Vagina (tissue), 2 donors: ENCODE measurements around the gene NTRK3.

Experiments
- POLR2A ChIP-seq, 2 donors: fragments of 450-650 bp; IDR thresholded peaks; one replicate each; pipeline ENCODE4 v1.6.1; 2017; ENCODE audit warnings: antibody characterized with exemption in 2 of 2, mild to moderate bottlenecking in 2 of 2, moderate library complexity in 2 of 2
- POLR2AphosphoS5 ChIP-seq, 2 donors: sonication (generic); formaldehyde crosslinking; IDR thresholded peaks; one replicate each; pipeline ENCODE4 v1.9.0; 2017; ENCODE audit warnings: antibody characterized with exemption in 2 of 2, mild to moderate bottlenecking in 2 of 2, low read depth in 1 of 2; ENCODE audit not compliant: insufficient read depth in 1 of 2
- TF ChIP-seq, protein P1 (sequence below), 3 experiments: fragments of 450-650 bp in 2 of 3; fragments of 200-600 bp in 1 of 3; sonication (generic) in 1 of 3; IDR thresholded peaks; one replicate each; pipeline ENCODE4 v1.5.1; 2017 to 2019; ENCODE audit warnings: antibody characterized with exemption in 3 of 3, mild to moderate bottlenecking in 2 of 3, moderate library complexity in 2 of 3

DNA sequence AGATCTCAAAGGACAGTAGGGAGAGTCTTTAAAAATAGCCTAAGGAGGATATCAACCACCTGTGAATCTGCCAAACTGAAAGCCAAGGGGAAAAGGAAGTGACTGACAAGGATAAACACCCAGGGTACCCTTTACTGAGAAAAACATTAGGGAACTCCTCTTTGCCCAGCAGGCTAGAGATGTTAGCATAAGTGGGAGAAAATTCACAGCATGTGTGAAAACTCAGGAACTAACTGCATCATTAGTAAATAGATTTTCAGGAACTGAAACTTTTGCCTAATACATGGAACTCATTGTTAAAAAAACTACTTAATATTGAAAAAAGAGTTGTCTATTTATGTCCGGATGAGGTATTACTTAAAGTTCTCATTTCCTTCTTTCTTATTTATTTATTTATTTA is 375.5 kb downstream of the NTRK3 start:
- TF ChIP-seq POLR2A (IDR thresholded peaks at IDR 0.05) (no peak), POLR2AphosphoS5 (IDR thresholded peaks at IDR 0.05; ENCODE audit: insufficient read depth in 1 of 2, low read depth in 1 of 2) (no peak)
- TF ChIP-seq, protein P1, sequence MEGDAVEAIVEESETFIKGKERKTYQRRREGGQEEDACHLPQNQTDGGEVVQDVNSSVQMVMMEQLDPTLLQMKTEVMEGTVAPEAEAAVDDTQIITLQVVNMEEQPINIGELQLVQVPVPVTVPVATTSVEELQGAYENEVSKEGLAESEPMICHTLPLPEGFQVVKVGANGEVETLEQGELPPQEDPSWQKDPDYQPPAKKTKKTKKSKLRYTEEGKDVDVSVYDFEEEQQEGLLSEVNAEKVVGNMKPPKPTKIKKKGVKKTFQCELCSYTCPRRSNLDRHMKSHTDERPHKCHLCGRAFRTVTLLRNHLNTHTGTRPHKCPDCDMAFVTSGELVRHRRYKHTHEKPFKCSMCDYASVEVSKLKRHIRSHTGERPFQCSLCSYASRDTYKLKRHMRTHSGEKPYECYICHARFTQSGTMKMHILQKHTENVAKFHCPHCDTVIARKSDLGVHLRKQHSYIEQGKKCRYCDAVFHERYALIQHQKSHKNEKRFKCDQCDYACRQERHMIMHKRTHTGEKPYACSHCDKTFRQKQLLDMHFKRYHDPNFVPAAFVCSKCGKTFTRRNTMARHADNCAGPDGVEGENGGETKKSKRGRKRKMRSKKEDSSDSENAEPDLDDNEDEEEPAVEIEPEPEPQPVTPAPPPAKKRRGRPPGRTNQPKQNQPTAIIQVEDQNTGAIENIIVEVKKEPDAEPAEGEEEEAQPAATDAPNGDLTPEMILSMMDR (IDR thresholded peaks at IDR 0.05): no peak
